T-helper 2 cell treated with Interferon-gamma antibody and Interleukin-4, amounts not matched to agents 100 ng/mL and 5 ng/mL, for 36 hours (primary cell): Measurements from ENCODE around the gene TNRC18. TPM values are rescaled to one million over a fixed set of nuclear protein-coding genes. Genes with fewer than 3 reads are reported as not detected.
"Not testable (repeated sequence)": the region's sequence is repeated elsewhere in the genome, so short reads cannot be mapped to it uniquely, and the experiment has no call there.

Experiments
- intact Hi-C: fragments of 100-400 bp; cut with micrococcal nuclease; formaldehyde crosslinking; loops from one replicate; pipeline ENCODE4 v1.15.1; 2023
- total RNA-seq: library from RNA; stranded (reverse); gene quantifications from 2 replicates; pipeline ENCODE4 v1.2.3, GENCODE V29; 2022

The TNRC18 gene
- total RNA-seq, 1 donor from 2014 or later, result 51.4 TPM

DNA sequence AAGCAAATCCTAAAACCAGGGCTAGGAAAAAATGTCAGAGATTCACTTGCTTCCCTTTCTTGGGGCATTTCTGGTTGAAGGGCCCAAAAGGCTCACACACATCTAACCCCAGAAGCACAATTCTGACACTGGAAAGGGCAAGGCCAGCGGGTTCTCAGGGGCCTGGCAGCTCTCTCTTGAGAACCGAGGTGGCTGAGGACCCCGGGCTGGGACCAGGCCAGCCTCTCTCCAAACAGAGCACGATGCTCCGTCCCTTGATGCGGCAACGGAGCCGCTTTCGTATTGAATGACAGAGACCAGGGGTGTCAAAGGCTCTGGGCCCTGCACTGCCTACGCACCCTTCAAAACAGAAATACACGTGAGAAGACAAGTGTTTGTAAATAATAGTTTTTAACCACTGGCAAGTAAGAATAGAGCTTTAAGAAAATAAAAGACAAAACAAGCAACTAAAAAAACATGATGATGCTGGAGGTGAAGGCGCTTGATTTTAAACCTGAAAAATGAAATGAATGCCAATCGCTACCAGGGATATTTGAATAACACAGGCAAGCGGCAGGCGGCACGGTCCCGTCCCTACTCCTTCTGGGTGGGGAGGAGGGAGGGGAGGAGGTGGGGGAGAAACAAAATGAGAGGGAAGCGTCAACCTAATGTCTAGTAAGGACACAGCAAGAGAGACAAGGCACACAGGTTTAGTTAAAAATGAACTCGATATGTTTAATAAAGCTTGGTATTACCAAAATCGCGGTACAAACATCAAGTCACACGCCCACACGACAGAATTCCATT is 72.8 kb downstream of the TNRC18 start:
- intact Hi-C loops, result no loop called here

- intact Hi-C loops, result no loop called here
Observed at GRCh38 chr7:5350174-5350463, 73.5 kb downstream of the TNRC18 start.

DNA sequence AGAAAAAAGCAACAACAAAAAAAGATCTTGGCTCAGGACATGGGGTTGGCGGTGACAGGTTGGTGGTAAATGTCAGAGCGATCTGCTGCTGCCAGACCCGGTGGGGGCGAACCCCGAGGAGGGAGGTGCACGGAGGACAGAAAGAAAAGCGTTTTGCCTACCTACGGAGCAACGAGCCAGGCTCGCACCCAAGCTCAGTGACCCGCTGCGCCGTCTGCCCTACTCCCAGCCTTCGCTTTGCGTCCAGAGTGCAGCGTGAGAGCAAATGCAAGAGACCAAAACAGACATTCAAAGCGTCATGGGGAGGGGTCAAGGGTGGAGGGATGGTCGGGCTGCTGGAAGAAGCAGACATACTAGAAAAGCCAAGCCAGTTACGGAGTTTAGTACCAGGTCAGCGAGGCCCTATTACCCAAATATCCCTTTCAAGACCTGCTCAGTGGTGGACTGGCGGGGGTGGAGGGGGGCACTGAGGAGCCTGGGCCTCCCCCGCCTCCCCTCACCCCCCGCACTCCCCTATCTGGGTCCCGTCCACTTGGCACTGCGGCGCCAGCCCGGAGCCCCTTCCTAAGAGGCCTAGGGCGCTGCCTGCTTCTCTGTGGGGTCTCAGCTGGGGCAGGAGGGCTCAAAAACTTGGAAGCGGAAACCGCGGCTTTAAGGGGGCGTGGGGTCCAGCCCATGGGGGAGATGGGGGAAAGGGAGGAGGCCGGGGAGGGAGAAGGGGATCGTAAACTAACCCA is 74.0 kb downstream of the TNRC18 start:
- intact Hi-C loops, result no loop called here

DNA sequence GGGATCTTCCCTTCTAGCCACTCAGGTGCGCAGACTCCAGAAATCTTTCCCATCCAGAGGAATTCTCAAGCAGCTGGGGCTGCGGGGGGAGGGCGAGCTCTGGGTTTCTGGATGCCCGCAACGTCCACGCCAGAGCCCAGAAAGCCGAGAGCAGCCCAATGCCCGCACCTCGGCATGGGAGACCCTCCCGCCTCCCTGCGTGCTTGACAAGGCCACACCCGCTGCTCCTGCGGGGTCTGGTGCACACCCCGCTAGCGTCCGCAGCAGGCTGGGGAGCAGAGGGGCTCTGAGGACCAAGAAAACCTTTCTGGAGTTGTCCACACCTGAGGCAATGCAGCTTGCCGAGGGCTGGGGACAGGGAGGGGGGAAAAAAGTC is 74.6 kb downstream of the TNRC18 start:
- intact Hi-C loops, result no loop called here

GRCh38 chr7:5348134-5349004 is 75.3 kb downstream of the TNRC18 start:
- intact Hi-C loops, result no loop called here

DNA sequence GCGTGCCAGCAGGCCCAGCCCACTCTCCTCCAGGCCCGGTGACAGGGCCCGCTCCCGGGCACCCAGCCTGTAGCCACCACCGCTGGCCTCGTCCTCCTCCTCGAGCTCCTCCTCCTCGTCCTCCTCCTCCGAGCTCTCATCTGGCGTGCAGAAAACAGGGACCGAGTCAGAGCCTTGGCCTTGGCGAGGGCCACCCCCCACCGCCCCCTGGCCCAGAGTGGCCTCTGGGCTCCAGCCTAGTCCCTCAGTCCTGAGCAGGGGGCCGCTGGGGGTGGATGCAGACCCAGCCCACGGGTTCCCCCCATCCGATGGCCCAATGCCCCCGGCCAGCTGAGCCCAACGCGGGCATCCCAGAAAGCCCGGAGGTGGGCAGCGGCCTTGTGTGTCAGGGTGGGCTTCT is 78.0 kb downstream of the TNRC18 start:
- intact Hi-C loops, result no loop called here

- intact Hi-C loops, result no loop called here
Observed at GRCh38 chr7:5345171-5345570, 78.5 kb downstream of the TNRC18 start.

DNA sequence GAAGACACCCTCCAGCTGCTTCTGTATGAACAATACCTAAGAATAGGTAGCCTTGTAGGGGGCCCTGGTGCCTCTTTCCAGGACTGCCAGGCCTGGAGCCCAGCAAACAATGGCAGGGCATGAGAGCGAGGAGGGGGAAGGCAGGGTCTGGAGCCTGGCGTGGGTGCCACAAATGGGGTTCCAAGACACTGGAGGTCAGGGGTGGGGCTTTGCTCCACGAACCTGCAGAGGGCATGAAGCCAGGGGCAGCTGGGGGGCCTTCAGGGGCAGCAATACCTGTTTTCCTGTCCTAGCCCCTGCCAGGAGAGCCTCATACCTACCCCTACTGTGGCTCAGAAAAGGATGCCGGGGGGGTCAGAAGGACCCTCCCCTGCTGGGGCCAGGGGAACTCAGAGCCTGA is 79.3 kb downstream of the TNRC18 start:
- intact Hi-C loops, result no loop called here

DNA sequence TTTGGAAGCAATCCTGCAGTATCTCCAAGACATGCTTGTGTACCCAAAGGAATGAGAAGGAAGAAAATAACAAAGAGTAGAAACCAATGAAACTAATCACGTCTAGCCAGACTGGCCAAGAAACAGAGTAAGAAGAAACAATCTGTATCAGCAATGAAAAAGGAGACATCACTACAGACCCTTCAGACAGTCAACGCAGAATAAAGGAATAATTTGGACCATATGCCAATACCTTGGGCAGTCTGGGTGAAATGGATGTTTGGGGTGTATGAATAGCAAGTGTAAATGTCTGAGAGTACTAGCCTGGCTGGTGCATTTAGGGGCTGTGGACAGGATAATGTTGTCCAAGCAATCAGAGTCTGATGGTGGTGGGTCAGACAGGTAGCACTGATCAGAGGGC is 79.8 kb downstream of the TNRC18 start:
- intact Hi-C loops, result no loop called here

DNA sequence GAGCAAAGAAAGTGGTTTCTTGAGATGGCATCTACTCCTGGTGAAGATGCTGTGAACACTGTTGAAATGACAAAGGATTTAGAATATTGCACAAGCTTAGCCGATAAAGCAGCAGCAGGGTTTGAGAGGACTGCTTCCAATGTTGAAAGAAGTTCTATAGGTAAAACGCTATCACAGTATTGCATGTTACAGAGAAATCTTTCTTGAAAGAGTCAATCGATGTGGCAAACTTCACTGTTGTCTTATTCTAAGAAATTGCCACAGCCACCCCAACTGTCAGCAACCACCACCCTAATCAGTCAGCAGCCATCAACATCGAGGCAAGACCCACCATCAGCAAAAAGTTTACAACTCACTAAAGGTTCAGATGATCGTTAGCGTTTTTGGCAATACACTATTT is 81.0 kb downstream of the TNRC18 start:
- intact Hi-C loops, result no loop called here

GRCh38 chr7:5339955-5340354 is 83.7 kb downstream of the TNRC18 start:
- intact Hi-C loops, result no loop called here

- intact Hi-C loops, result no loop called here
Observed at GRCh38 chr7:5337047-5337446, 86.6 kb downstream of the TNRC18 start.

DNA sequence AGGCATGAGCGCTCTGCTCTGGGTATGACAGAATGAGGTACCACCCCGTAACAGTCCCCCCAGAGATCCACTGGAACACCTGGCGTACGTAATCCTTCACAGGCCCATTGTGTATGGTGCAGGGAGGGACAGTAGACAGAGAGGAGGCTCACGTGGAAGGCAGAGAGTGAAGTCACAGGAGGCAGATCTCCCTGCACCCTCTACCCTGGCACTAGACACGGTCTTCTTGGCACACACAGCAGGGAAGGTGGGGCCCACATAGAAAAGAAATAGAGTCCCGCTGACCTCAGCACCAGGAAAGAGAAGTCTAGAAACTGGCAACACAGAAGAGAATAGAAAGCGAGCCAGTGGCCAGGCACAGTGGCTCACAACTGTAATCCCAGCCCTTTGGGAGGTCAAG is 89.0 kb downstream of the TNRC18 start:
- intact Hi-C loops, result no loop called here

- intact Hi-C loops, result no loop called here
Observed at GRCh38 chr7:5333121-5334045, 90.3 kb downstream of the TNRC18 start.

DNA sequence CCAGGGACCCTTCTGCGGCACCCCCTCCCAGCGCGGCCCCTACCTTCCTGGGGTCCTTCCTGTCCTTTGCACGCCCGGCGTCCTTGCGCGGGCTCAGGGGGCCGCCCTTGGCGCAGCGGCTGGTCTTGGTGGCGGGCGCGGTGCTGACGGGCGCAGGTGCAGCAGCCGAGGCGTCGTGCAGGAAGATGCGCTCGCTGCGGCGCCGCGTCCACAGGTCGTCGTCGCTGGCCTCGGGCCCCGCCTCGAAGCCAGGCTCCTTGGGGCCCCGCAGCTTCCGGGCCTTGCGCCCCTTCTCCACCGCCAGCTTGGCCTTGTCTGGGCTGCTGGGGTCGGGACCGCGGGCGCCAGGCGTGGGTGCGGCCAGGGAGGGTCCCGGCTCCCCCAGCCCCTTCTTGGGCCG is 91.1 kb downstream of the TNRC18 start:
- intact Hi-C loops, result no loop called here

- intact Hi-C loops, result no loop called here
Observed at GRCh38 chr7:5330288-5330687, 93.3 kb downstream of the TNRC18 start.

- intact Hi-C loops, result no loop called here
Observed at GRCh38 chr7:5324961-5325360, 98.7 kb downstream of the TNRC18 start.

DNA sequence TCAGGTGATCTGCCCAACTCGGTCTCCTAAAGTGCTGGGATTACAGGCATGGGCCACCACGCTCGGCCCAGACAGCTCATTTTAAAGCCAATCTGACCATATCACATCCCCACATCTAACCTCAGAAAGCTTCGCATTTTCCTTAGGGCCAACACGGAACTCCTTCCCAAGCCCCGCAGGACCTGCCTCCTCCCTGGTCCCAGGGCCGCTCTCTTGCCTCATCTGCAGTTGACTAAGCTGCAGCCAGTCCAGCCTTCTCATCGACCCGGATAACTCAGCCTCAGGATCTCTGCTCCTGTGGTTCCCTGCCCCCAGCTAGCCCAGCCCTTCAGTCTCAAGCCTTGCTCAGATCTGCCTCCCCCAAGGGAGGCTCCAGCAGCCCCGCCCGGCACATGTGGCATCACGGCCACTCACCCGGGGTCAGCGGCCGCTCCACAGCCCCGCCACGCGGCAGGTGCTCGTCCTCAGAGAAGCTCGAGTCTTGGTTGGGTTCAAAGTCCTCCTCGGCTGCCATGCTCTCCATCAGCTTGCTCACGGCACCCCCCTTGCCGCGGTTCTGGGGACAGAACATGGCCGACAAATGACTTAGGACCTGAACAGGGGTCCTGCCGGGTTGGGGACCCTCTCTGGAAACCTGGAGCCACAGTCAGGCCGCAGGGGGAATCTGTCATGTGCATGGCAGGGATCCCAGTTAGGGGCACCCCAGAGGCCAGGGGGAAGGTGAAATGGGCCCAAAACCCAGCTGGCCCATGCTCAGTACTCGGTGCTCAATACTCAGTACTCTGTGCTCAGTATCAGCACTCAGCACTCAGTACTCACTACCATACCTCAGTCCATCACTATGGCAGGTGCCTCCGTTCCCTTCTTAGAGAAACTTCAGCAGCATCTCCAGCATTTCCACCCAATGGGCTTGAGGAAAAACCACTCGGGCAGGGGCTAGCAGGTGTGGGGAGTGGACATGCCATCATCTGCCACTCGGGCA is 99.5 kb downstream of the TNRC18 start:
- intact Hi-C loops, result not testable (repeated sequence)

GRCh38 chr7:5322621-5323410 is 100.8 kb downstream of the TNRC18 start:
- intact Hi-C loops, result no loop called here
